ENCODE data around the gene ZNF558.

Gene ZNF558

GRCh38 chr19:8832132-8833021, at the start of gene ZNF558, which contains the start of gene MBD3L1:
TSS of gene ZNF558 (minus strand) at chr19:8832304. CDS start at chr19:8822659, 9,645 bp downstream.
TSS of gene MBD3L1 (plus strand) at chr19:8832377. CDS start at chr19:8842679, 10,302 bp downstream.
- DNase-seq (ENCODE audit: low spot score): peak; percentile 99

DNA sequence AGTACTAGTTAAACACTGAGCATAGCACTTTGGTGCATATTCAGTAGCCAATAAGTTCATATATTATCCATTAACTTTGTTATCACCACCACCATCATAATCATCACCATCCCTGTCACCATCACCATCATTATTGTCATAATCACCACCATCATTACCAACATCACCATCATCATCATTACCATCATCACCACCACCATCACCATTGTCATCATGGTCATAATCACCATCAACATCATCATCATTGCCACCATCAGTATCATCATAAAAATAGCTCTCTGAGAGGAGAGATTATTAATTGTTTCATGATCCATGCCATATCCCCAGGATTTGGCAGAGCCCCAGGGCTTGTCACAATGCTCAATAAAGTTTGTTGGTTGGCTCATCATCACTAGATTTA, 49.4 kb upstream of the ZNF558 start:
- no peak for DNase-seq (ENCODE audit: low spot score)

DNA sequence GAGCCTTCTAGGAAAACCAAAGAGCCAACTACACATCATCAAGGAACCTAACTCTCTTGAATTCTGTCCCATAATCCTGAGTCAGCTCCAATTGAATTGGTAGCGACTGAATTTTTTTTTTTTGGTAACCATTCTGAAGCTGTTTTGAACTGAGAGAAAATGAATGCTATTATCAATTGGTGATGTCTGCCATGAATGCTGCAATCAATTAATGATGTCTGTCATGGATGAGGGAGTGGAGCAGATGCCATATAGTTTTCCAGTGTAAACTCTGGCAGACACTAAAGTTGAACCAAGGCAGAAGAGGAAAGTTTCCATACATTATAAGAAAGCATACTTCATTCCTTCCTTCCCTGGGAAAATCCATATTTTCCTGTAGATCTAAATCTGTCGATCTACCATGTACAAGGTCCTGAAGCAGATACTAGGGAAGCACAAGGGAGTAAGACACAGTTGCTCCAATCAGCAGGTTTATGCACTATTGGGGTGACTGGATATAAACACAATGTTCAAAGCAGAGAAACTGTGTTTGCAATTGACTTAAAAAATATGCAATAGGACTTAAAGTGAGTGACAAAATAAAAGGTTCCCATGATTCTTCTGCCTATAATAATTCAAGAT, 48.9 kb upstream of the ZNF558 start:
- no peak for DNase-seq (ENCODE audit: low spot score)

DNA sequence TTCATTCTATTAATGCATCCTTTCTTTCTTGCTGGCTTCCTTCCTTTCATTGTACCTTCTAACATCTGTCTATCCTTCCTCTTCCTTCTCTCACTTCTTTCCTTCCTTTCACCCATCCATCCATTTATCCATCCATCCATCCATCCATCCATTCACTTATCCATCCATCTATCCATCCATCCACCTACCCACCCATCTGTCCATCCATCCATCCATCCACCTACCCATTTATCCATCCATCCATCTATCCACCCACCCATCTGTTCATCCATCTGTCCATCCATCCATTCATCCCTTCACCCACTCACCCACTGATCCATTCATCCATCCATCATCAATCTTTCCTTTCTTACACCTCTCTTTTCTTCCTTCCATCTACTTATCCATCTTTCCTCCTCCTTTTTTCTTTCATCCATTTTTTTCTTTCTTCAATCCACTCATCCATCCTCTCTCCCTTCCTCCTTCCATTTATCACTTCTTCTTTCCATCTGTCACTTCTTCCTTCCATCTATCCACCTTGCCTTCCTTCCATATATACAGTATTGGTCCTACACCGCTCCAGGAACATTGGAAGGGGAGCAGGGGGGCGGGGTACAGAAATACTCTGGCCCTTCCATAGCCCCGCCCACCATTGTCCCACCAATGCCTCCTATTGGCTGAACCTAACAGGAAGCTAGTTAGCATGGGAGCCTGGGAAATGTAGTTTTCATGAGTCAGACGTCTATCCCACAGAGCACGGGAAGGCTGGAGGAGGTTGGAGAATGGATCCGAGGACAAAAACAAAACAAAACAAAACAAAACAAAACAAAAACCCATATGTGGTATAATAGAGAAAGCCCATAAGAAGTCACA, 46.0 kb upstream of the ZNF558 start:
- DNase-seq (ENCODE audit: low spot score): no peak

- DNase-seq (ENCODE audit: low spot score): no peak
These were observed 34.2 kb upstream of the ZNF558 start for GRCh38 chr19:8866344-8866743.

DNA sequence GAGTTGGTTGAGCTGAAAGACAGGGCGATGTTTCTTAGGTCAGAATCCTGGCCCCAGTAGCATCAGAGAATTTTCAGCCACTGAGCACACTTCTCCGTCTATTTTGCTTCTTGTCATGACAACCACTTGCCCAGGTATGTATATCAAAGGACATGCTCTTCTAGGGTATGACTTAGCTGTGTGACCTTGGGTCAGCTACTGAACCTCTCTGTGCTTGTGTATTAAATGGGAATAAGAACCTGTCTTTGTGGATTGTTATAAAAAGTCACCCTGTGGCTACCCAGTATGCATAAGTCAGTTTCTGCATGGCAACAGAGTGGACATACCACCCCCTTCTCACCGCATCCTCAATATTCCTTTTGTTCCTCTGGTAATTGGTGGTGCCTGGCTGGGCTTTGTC, 26.2 kb upstream of the ZNF558 start:
- DNase-seq (ENCODE audit: low spot score): no peak

GRCh38 chr19:8850488-8850887, 18.4 kb upstream of the ZNF558 start:
- no peak for DNase-seq (ENCODE audit: low spot score)

DNA sequence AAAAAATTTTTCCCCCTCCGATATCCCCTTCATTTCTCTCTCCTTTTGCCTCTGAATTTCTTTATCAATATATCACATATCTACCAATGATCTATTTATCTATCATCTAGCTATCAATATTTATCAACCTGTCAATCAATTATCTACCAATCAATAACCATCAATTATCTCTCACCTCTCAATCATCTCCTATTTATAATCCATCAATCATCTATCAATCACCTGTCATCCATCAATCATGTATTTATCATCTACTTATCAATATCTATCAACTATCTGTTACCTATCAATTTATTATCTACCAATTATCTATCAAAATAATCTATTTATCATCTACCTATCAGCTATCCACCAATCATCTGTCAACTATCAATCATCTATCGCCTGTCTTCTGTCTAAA, 17.1 kb upstream of the ZNF558 start:
- DNase-seq (ENCODE audit: low spot score): no peak

DNA sequence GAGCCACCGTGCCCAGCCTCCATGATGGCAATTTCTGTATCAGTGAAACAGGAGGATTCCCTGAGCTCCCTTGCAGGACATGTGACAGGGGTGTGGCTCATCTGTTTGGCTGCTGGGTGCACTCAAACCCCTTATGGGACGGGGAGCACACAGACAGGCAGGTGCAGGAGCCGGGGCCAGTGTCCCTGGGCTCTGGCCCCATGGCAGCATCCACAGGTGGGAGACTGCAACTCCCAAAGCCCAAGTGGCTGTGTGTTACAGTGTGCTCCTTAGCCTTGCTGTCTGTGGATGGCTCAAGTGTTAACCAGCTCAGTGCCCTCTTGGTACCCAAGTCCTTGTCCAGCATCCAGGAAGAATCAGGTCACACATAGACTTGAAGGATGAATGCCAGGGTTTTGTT, 14.7 kb upstream of the ZNF558 start:
- DNase-seq (ENCODE audit: low spot score): no peak

- no peak for DNase-seq (ENCODE audit: low spot score)
These were observed 8.6 kb upstream of the ZNF558 start for GRCh38 chr19:8840708-8841107.

- DNase-seq (ENCODE audit: low spot score): no peak
These were observed 3.8 kb upstream of the ZNF558 start for GRCh38 chr19:8835877-8836276.

DNA sequence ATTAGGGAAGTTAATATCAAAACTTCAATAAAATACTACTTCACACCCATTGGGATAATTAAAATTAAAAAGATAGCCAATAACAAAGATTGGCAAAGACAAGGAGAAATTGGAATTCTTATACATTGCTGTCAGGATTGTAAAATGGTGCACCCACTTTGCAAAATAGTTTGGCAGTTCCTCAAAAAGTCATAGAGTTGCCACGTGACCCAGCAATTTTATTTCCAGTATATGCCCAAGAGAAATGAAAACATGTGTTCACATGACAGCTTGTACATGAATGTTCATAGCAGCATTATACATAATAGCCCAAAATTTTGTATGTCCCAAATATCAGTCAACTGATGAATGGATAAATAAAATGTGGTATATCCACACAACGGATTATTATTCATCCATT, 3.3 kb upstream of the ZNF558 start:
- no peak for DNase-seq (ENCODE audit: low spot score)

GRCh38 chr19:8831832-8832131, 322 bp downstream of the ZNF558 start:
- no peak for DNase-seq (ENCODE audit: low spot score)

DNA sequence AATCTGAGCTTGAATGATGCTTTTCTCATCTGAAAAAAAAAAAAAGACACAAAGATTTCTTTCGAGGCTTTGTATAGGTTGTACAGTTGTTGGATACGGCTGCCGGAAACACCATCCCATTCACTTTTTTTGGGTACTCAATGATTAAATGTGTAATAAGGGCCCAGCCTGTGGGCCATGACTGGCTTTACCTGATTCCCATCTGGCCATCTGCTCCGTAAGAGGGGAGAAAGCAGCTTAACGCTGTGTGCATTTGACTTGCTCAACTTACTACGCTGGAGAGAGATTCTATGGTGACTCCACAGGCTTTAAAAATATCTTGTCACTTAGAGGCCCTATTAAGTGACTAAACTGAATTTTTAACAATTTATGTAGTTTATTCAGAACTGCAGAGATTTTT, 731 bp downstream of the ZNF558 start:
- DNase-seq (ENCODE audit: low spot score): no peak

- no peak for DNase-seq (ENCODE audit: low spot score)
These were observed 4.8 kb downstream of the ZNF558 start for GRCh38 chr19:8827277-8827676.

- no peak for DNase-seq (ENCODE audit: low spot score)
These were observed 5.7 kb downstream of the ZNF558 start for GRCh38 chr19:8826371-8826770.

DNA sequence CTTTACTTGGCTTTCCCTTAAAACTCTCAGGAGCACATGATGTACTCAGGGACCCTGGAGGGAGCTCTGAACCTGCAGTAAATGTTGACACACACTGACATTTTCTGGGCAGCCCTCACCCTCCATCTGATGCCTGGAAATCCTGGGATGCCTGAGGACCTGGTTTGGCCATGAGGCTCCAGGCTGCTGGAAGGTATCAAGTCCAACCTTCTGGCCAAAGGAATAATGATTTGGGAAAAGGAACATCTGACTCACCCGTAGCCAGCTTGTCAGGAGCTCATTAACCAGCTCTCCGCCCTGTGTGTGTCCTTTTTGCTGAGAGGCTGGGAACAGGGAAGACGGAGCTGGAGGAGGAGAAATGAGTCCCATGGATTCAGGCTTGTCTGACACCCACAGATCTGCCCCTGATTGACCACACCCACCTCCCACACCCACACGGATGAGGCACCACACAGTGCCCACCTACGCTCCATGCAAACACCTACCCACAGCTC, 10.3 kb downstream of the ZNF558 start:
- DNase-seq (ENCODE audit: low spot score): no peak

GRCh38 chr19:8820234-8820633, 11.9 kb downstream of the ZNF558 start:
- DNase-seq (ENCODE audit: low spot score): no peak

DNA sequence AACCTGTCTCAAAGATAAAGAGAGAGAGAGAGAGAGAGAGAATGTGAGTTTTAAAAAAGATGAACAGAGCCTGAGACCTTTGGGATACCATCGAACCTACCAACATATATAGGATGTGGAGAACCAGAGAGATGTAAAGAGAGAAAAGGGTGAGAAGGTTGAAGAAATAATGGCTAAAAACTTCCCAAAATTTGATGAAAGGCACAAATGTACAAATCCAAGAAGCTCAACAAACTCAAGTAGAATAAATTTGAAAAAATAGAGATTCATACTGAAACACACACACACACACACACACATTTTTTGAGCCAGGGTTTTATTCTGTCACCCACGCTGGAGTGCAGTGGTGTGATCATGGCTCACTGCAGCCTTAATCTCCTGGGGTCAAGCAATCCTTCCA, 16.3 kb downstream of the ZNF558 start:
- no peak for DNase-seq (ENCODE audit: low spot score)

GRCh38 chr19:8814176-8814575, 17.9 kb downstream of the ZNF558 start:
- DNase-seq (ENCODE audit: low spot score): no peak

DNA sequence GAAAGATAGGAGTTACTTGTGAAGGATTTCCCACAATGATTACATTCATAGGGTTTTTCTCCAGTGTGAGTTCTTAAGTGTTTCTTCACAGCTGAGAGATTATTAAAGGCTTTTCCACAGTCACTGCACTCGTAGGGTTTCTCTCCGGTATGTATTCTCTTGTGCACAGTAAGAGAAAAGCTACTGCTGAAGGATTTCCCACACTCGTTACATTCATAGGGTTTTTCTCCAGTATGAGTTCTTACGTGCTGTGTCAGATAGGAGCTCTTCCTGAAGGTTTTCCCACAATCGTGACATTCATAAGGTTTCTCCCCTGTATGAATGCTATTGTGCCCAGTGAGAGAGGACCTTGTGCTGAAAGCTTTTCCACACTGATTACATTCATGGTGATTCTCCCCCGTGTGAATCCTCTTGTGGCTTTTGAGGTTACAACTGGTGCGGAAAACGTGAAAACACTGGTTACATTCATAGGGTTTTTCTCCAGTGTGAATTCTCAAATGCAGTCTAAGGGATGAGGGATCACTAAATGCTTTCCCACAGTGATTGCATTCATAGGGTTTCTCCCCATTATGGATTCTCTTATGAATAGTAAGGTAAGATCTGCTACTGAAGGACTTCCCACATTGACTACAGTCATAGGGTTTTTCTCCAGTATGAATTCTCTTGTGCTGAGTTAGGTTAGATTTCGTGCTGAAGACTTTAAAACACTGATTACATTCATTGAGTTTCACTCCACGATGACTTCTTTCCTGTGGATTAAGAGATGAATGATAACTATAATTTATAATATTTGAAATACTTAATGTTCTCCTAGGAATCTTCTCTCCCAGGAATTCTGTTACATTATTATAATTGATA, 20.6 kb downstream of the ZNF558 start:
- DNase-seq (ENCODE audit: low spot score): no peak

GRCh38 chr19:8806661-8807060, 25.4 kb downstream of the ZNF558 start:
- DNase-seq (ENCODE audit: low spot score): no peak
